Endothelial cell of umbilical vein (primary cell): Measurements from ENCODE around the gene DHRS12. TPM values are rescaled to one million over a fixed set of nuclear protein-coding genes. Genes with fewer than 3 reads are reported as not detected.

Experiments
- BruUV-seq: library from RNA; stranded (reverse); fragments of 400-500 nt; replicated peaks from 2 replicates; lab custom pipeline; 2021; lab: Mats Ljungman, UMichigan
- CTCF ChIA-PET: fragments of 300-600, 350-600 bp; sonication (Branson Sonifier 250); formaldehyde crosslinking; loops from one replicate; lab custom pipeline; 2021; ENCODE audit warnings: antibody characterized with exemption, inconsistent platforms; lab: Charles Lee
- POLR2A ChIA-PET: fragments of 300-600, 350-600 bp; sonication (Branson Sonifier 250); formaldehyde crosslinking; loops from one replicate; lab custom pipeline; 2021; ENCODE audit warnings: antibody characterized with exemption, inconsistent platforms; lab: Charles Lee
- DNase-seq: peaks from one replicate; pipeline ENCODE4 v3.0.0-alpha.2; 2011; ENCODE audit warnings: low read depth, low spot score
- FAIRE-seq: peaks from 2 replicates; lab custom pipeline; 2011; peaks lifted over from hg19 to GRCh38; lab: Jason Lieb, UNC
- H2AFZ ChIP-seq: 2 replicates; pipeline ENCODE4 v1.6.0; 2012; ENCODE audit warnings: low read depth, low read length, control low read depth, inconsistent platforms
- H3K27ac ChIP-seq: 2 replicates; pipeline ENCODE4 v1.5.1; 2011; ENCODE audit warnings: low read depth, mild to moderate bottlenecking, control low read depth, low read length, moderate library complexity; ENCODE audit not compliant: insufficient read depth
- H3K27me3 ChIP-seq, 2 experiments: 2 replicates each; pipeline versions ENCODE4 v1.6.0 to v1.6.1; 2011; ENCODE audit warnings: low read length in 2 of 2, mixed read lengths in 1 of 2; ENCODE audit not compliant: control insufficient read depth in 2 of 2, insufficient read depth in 2 of 2
- H3K36me3 ChIP-seq, 2 experiments: 2 replicates in 1 of 2; 3 replicates in 1 of 2; pipeline ENCODE4 v1.5.1; 2011; ENCODE audit warnings: low read length in 2 of 2, mild to moderate bottlenecking in 1 of 2, moderate library complexity in 1 of 2; ENCODE audit not compliant: control insufficient read depth in 2 of 2, insufficient read depth in 2 of 2; ENCODE audit errors: extremely low read depth in 1 of 2
- H3K4me1 ChIP-seq: 3 replicates; pipeline ENCODE4 v1.5.1; 2011; ENCODE audit warnings: mild to moderate bottlenecking, low read length; ENCODE audit not compliant: control insufficient read depth, insufficient read depth; ENCODE audit errors: extremely low read depth
- H3K4me2 ChIP-seq: 2 replicates; pipeline ENCODE4 v1.6.1; 2011; ENCODE audit warnings: low read length, control low read depth, mixed read lengths; ENCODE audit not compliant: insufficient read depth
- H3K4me3 ChIP-seq, 3 experiments: fragments of 200-600 bp in 1 of 3; sonication (generic), shearing (Covaris generic) in 1 of 3; replicated peaks in 1 of 3; 2 replicates each; pipeline ENCODE4 v1.5.1; 2011 to 2016; ENCODE audit warnings: control low read depth in 3 of 3, low read length in 3 of 3, mild to moderate bottlenecking in 2 of 3, inconsistent platforms in 1 of 3, low read depth in 1 of 3, moderate library complexity in 1 of 3; ENCODE audit not compliant: insufficient read depth in 1 of 3
- H3K79me2 ChIP-seq: 2 replicates; pipeline ENCODE4 v1.6.0; 2012; ENCODE audit warnings: low read length, inconsistent platforms; ENCODE audit not compliant: control insufficient read depth, insufficient read depth
- H3K9ac ChIP-seq: replicated peaks from 2 replicates; pipeline ENCODE3; 2011; ENCODE audit warnings: low read length, control low read depth; ENCODE audit not compliant: insufficient read depth; ENCODE audit errors: extremely low read depth
- H3K9me1 ChIP-seq: replicated peaks from 3 replicates; pipeline ENCODE4 v1.6.0; 2011; ENCODE audit warnings: mild to moderate bottlenecking, low read length; ENCODE audit not compliant: control insufficient read depth, insufficient read depth; ENCODE audit errors: extremely low read depth
- H3K9me3 ChIP-seq: replicated peaks from 2 replicates; pipeline ENCODE4 v1.5.1; 2012; ENCODE audit warnings: low read length, inconsistent platforms; ENCODE audit not compliant: control insufficient read depth, insufficient read depth
- H4K20me1 ChIP-seq: replicated peaks from 2 replicates; pipeline ENCODE3; 2011; ENCODE audit warnings: mild to moderate bottlenecking, low read length; ENCODE audit not compliant: control insufficient read depth, insufficient read depth; ENCODE audit errors: extremely low read depth
- CTCF ChIP-seq, 2 donors: IDR thresholded peaks; 1 replicate in 1 of 2; 2 replicates in 1 of 2; pipeline ENCODE4 v1.5.1; 2011; ENCODE audit warnings: low read length in 2 of 2, mild to moderate bottlenecking in 2 of 2, moderate library complexity in 2 of 2, control low read depth in 1 of 2, inconsistent platforms in 1 of 2, low read depth in 1 of 2; ENCODE audit not compliant: insufficient read depth in 1 of 2; ENCODE audit errors: extremely low read depth in 1 of 2
- EZH2 ChIP-seq: IDR thresholded peaks from 2 replicates; pipeline ENCODE4 v1.6.1; 2012; ENCODE audit warnings: borderline replicate concordance, low read depth, mild to moderate bottlenecking, moderate library complexity, low read length, inconsistent platforms; ENCODE audit not compliant: severe bottlenecking
- FOS ChIP-seq: IDR thresholded peaks from 2 replicates; pipeline ENCODE4 v1.6.1; 2011; ENCODE audit warnings: mild to moderate bottlenecking, low read length, moderate library complexity, borderline replicate concordance; ENCODE audit not compliant: insufficient read depth
- GATA2 ChIP-seq: IDR thresholded peaks from 2 replicates; pipeline ENCODE4 v1.7.0; 2011; ENCODE audit warnings: low read depth, mild to moderate bottlenecking, moderate library complexity, mixed read lengths, low read length; ENCODE audit not compliant: insufficient read length, insufficient read depth
- JUN ChIP-seq: IDR thresholded peaks from 2 replicates; pipeline ENCODE4 v1.6.1; 2011; ENCODE audit warnings: borderline replicate concordance, low read depth; ENCODE audit not compliant: insufficient read length, insufficient read depth
- MAX ChIP-seq: IDR thresholded peaks from 2 replicates; pipeline ENCODE4 v1.6.1; 2011; ENCODE audit not compliant: insufficient read depth, insufficient read length
- MYC ChIP-seq: IDR thresholded peaks from one replicate; pipeline ENCODE4 v1.6.1; 2011; ENCODE audit warnings: mild to moderate bottlenecking, low read depth, low read length
- POLR2A ChIP-seq: IDR thresholded peaks from 2 replicates; pipeline ENCODE4 v1.6.1; 2012; ENCODE audit warnings: low read depth, mild to moderate bottlenecking, control low read depth, low read length
- POLR2AphosphoS5 ChIP-seq: IDR thresholded peaks from 2 replicates; pipeline ENCODE4 v1.6.1; 2012; ENCODE audit warnings: low read depth, mild to moderate bottlenecking, control low read depth, low read length, moderate library complexity; ENCODE audit not compliant: insufficient read depth
- dilution Hi-C: fragments of 300-500 bp; cut with MboI; formaldehyde crosslinking; loops from one replicate; pipeline ENCODE4 v1.15.0; 2019; ENCODE audit warnings: low sequenced_read_pairs; ENCODE audit not compliant: extremely low pct_ligation_motif_present
- intact Hi-C: fragments of 100-400 bp; cut with micrococcal nuclease; formaldehyde crosslinking; loops from one replicate; pipeline ENCODE4 v1.10.0; 2022
- polyA plus RNA-seq, 4 experiments: library from polyadenylated mRNA; depleted of rRNA in 3 of 4; stranded (reverse) in 3 of 4; unstranded in 1 of 4; fragments of >200 nt; gene quantifications; 2 replicates each; pipeline versions ENCODE4 v1.2.1 to v1.2.3, GENCODE V29; 2011 to 2012; ENCODE audit warnings: missing spikeins in 1 of 4
- total RNA-seq: library from RNA; stranded (reverse); gene quantifications from 2 replicates; pipeline ENCODE4 v1.2.3, GENCODE V29; 2021

The DHRS12 gene
- total and polyA plus RNA-seq, 2 donors (not counting 3 experiments of a cell fraction or from before 2014, with no cell fraction given), result 8.9 to 9.1 TPM

GRCh38 chr13:51800486-51800885, 3.5 kb downstream of the DHRS12 start:
- no peak for FAIRE-seq
- no peaks in the 10 kb centered on the region for H3K36me3 ChIP-seq
- dilution Hi-C loops, result no loop called here

More at GRCh38 chr13:51800486-51800885, 3.5 kb downstream of the DHRS12 start:
- no peak overlapping the region for H3K9ac ChIP-seq
- H3K9me3 ChIP-seq, result no peaks in the 10 kb centered on the region
- no peaks in the 10 kb centered on the region for H3K27me3 ChIP-seq
- TF ChIP-seq FOS (no peak), GATA2 (no peak), MAX (no peak), EZH2 (no peak), CTCF (IDR thresholded peaks at IDR 0.05; ENCODE audit: extremely low read depth in 1 of 2, insufficient read depth in 1 of 2, low read depth in 1 of 2, low read length in 2 of 2) (no peak), POLR2A (no peak), JUN (no peak), MYC (no peak), POLR2AphosphoS5 (no peak)
- H3K79me2 ChIP-seq, result no peaks in the 10 kb centered on the region
- no peaks in the 10 kb centered on the region for H4K20me1 ChIP-seq
- peaks cover 28% of the 10 kb centered on the region for H3K4me1 ChIP-seq
- H3K4me3 ChIP-seq, result no peak overlapping the region
- no peak overlapping the region for H2AFZ ChIP-seq
- no peak overlapping the region for H3K4me2 ChIP-seq
- POLR2A ChIA-PET, result no interaction called here
- intact Hi-C loops, result loop anchor here (5.0 to 10.0 kb wide), 4 partner anchors 158 to 654 kb away; partner anchors contain the start of genes ALG11, ATP7B, CKAP2 and VPS36
- CTCF ChIA-PET, result no interaction called here
- BruUV-seq, result no TSS peak
- DNase-seq, result no peak
- H3K9me1 ChIP-seq, result no peaks in the 10 kb centered on the region
- no peak overlapping the region for H3K27ac ChIP-seq
